Endothelial cell of umbilical vein (primary cell): ENCODE results near the gene SIM2. TPM values are rescaled to one million over a fixed set of nuclear protein-coding genes. Genes with fewer than 3 reads are reported as not detected.

Experiments
- Bru-seq: library from RNA; stranded (reverse); fragments of 400-500 nt; gene quantifications from one replicate; lab custom pipeline; 2021; lab: Mats Ljungman, UMichigan
- BruChase-seq, 2 experiments: library from RNA; stranded (reverse); fragments of 400-500 nt; gene quantifications; one replicate each; lab custom pipeline; 2021; lab: Mats Ljungman, UMichigan
- BruUV-seq: library from RNA; stranded (reverse); fragments of 400-500 nt; replicated peaks from 2 replicates; lab custom pipeline; 2021; lab: Mats Ljungman, UMichigan
- CTCF ChIA-PET: fragments of 300-600, 350-600 bp; sonication (Branson Sonifier 250); formaldehyde crosslinking; loops from one replicate; lab custom pipeline; 2021; ENCODE audit warnings: antibody characterized with exemption, inconsistent platforms; lab: Charles Lee
- POLR2A ChIA-PET: fragments of 300-600, 350-600 bp; sonication (Branson Sonifier 250); formaldehyde crosslinking; loops from one replicate; lab custom pipeline; 2021; ENCODE audit warnings: antibody characterized with exemption, inconsistent platforms; lab: Charles Lee
- DNase-seq: peaks from one replicate; pipeline ENCODE4 v3.0.0-alpha.2; 2011; ENCODE audit warnings: low read depth, low spot score
- FAIRE-seq: peaks from 2 replicates; lab custom pipeline; 2011; peaks lifted over from hg19 to GRCh38; lab: Jason Lieb, UNC
- H2AFZ ChIP-seq: 2 replicates; pipeline ENCODE4 v1.6.0; 2012; ENCODE audit warnings: low read depth, low read length, control low read depth, inconsistent platforms
- H3K27ac ChIP-seq: 2 replicates; pipeline ENCODE4 v1.5.1; 2011; ENCODE audit warnings: low read depth, mild to moderate bottlenecking, control low read depth, low read length, moderate library complexity; ENCODE audit not compliant: insufficient read depth
- H3K27me3 ChIP-seq, 2 experiments: 2 replicates each; pipeline versions ENCODE4 v1.6.0 to v1.6.1; 2011; ENCODE audit warnings: low read length in 2 of 2, mixed read lengths in 1 of 2; ENCODE audit not compliant: control insufficient read depth in 2 of 2, insufficient read depth in 2 of 2
- H3K36me3 ChIP-seq, 2 experiments: 2 replicates in 1 of 2; 3 replicates in 1 of 2; pipeline ENCODE4 v1.5.1; 2011; ENCODE audit warnings: low read length in 2 of 2, mild to moderate bottlenecking in 1 of 2, moderate library complexity in 1 of 2; ENCODE audit not compliant: control insufficient read depth in 2 of 2, insufficient read depth in 2 of 2; ENCODE audit errors: extremely low read depth in 1 of 2
- H3K4me1 ChIP-seq: 3 replicates; pipeline ENCODE4 v1.5.1; 2011; ENCODE audit warnings: mild to moderate bottlenecking, low read length; ENCODE audit not compliant: control insufficient read depth, insufficient read depth; ENCODE audit errors: extremely low read depth
- H3K4me2 ChIP-seq: 2 replicates; pipeline ENCODE4 v1.6.1; 2011; ENCODE audit warnings: low read length, control low read depth, mixed read lengths; ENCODE audit not compliant: insufficient read depth
- H3K4me3 ChIP-seq, 3 experiments: fragments of 200-600 bp in 1 of 3; sonication (generic), shearing (Covaris generic) in 1 of 3; replicated peaks in 1 of 3; 2 replicates each; pipeline ENCODE4 v1.5.1; 2011 to 2016; ENCODE audit warnings: control low read depth in 3 of 3, low read length in 3 of 3, mild to moderate bottlenecking in 2 of 3, inconsistent platforms in 1 of 3, low read depth in 1 of 3, moderate library complexity in 1 of 3; ENCODE audit not compliant: insufficient read depth in 1 of 3
- H3K79me2 ChIP-seq: 2 replicates; pipeline ENCODE4 v1.6.0; 2012; ENCODE audit warnings: low read length, inconsistent platforms; ENCODE audit not compliant: control insufficient read depth, insufficient read depth
- H3K9ac ChIP-seq: replicated peaks from 2 replicates; pipeline ENCODE3; 2011; ENCODE audit warnings: low read length, control low read depth; ENCODE audit not compliant: insufficient read depth; ENCODE audit errors: extremely low read depth
- H3K9me1 ChIP-seq: replicated peaks from 3 replicates; pipeline ENCODE4 v1.6.0; 2011; ENCODE audit warnings: mild to moderate bottlenecking, low read length; ENCODE audit not compliant: control insufficient read depth, insufficient read depth; ENCODE audit errors: extremely low read depth
- H3K9me3 ChIP-seq: replicated peaks from 2 replicates; pipeline ENCODE4 v1.5.1; 2012; ENCODE audit warnings: low read length, inconsistent platforms; ENCODE audit not compliant: control insufficient read depth, insufficient read depth
- H4K20me1 ChIP-seq: replicated peaks from 2 replicates; pipeline ENCODE3; 2011; ENCODE audit warnings: mild to moderate bottlenecking, low read length; ENCODE audit not compliant: control insufficient read depth, insufficient read depth; ENCODE audit errors: extremely low read depth
- EZH2 ChIP-seq: IDR thresholded peaks from 2 replicates; pipeline ENCODE4 v1.6.1; 2012; ENCODE audit warnings: borderline replicate concordance, low read depth, mild to moderate bottlenecking, moderate library complexity, low read length, inconsistent platforms; ENCODE audit not compliant: severe bottlenecking
- JUN ChIP-seq: IDR thresholded peaks from 2 replicates; pipeline ENCODE4 v1.6.1; 2011; ENCODE audit warnings: borderline replicate concordance, low read depth; ENCODE audit not compliant: insufficient read length, insufficient read depth
- dilution Hi-C: fragments of 300-500 bp; cut with MboI; formaldehyde crosslinking; loops from one replicate; pipeline ENCODE4 v1.15.0; 2019; ENCODE audit warnings: low sequenced_read_pairs; ENCODE audit not compliant: extremely low pct_ligation_motif_present
- intact Hi-C: fragments of 100-400 bp; cut with micrococcal nuclease; formaldehyde crosslinking; loops from one replicate; pipeline ENCODE4 v1.10.0; 2022
- long read RNA-seq: library from polyadenylated mRNA; stranded (forward); transcript quantifications from one replicate; pipeline ENCODE4 v2.0.0, GENCODE V29; 2021
- polyA minus RNA-seq, 3 experiments: library from RNA; depleted of rRNA, polyadenylated mRNA; stranded (reverse); fragments of >200 nt; gene quantifications; 1 replicate in 1 of 3; 2 replicates in 2 of 3; pipeline ENCODE4 v1.2.3, GENCODE V29; 2011
- polyA plus RNA-seq, 4 experiments: library from polyadenylated mRNA; depleted of rRNA in 3 of 4; stranded (reverse) in 3 of 4; unstranded in 1 of 4; fragments of >200 nt; gene quantifications; 2 replicates each; pipeline versions ENCODE4 v1.2.1 to v1.2.3, GENCODE V29; 2011 to 2012; ENCODE audit warnings: missing spikeins in 1 of 4
- total RNA-seq: library from RNA; stranded (reverse); gene quantifications from 2 replicates; pipeline ENCODE4 v1.2.3, GENCODE V29; 2021

SIM2 gene, protein sequence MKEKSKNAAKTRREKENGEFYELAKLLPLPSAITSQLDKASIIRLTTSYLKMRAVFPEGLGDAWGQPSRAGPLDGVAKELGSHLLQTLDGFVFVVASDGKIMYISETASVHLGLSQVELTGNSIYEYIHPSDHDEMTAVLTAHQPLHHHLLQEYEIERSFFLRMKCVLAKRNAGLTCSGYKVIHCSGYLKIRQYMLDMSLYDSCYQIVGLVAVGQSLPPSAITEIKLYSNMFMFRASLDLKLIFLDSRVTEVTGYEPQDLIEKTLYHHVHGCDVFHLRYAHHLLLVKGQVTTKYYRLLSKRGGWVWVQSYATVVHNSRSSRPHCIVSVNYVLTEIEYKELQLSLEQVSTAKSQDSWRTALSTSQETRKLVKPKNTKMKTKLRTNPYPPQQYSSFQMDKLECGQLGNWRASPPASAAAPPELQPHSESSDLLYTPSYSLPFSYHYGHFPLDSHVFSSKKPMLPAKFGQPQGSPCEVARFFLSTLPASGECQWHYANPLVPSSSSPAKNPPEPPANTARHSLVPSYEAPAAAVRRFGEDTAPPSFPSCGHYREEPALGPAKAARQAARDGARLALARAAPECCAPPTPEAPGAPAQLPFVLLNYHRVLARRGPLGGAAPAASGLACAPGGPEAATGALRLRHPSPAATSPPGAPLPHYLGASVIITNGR
- total RNA-seq (not detected in 2 replicates), polyA plus RNA-seq (not detected in 2 replicates), polyA minus RNA-seq (not detected in 2 replicates), Bru-seq, nascent RNA (percentile 5 among the genes with signal in this experiment), BruChase-seq, experiment 1, labeled RNA remaining after a 6-hour chase (percentile 7 among the genes with signal in this experiment), BruChase-seq, experiment 2, labeled RNA remaining after a 2-hour chase (percentile 6 among the genes with signal in this experiment)
- polyA plus RNA-seq (2011; cell fraction: cytosol; rRNA removed): not detected in 2 replicates
- not detected in 2 replicates for polyA plus RNA-seq (2011; cell fraction: nucleus; rRNA removed)
- 0.04 and 0.14 TPM in 2 replicates for polyA plus RNA-seq (2012)
- polyA minus RNA-seq (2011; cell fraction: cytosol; rRNA and poly(A)+ RNA removed): 5.3 TPM
- not detected in 2 replicates for polyA minus RNA-seq (2011; cell fraction: nucleus; rRNA and poly(A)+ RNA removed)
- long read RNA-seq: 0 reads

DNA sequence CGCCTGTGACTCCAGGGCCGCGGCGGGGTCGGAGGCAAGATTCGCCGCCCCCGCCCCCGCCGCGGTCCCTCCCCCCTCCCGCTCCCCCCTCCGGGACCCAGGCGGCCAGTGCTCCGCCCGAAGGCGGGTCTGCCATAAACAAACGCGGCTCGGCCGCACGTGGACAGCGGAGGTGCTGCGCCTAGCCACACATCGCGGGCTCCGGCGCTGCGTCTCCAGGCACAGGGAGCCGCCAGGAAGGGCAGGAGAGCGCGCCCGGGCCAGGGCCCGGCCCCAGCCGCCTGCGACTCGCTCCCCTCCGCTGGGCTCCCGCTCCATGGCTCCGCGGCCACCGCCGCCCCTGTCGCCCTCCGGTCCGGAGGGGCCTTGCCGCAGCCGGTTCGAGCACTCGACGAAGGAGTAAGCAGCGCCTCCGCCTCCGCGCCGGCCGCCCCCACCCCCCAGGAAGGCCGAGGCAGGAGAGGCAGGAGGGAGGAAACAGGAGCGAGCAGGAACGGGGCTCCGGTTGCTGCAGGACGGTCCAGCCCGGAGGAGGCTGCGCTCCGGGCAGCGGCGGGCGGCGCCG, at the start of gene SIM2:
Gene SIM2 (plus strand): TSS at position 135 of the 565 bp plus-strand sequence. CDS start 632 bp downstream, outside the sequence.
- H3K79me2 ChIP-seq: no peaks in the 10 kb centered on the region
- ChIA-PET POLR2A (no interaction called here), CTCF (interaction anchor here (1.5 kb wide), 1 partner anchor 69 kb away, joined by 3 read pairs; no protein-coding TSS in a partner anchor)
- no TSS peak for BruUV-seq
- H3K27me3 ChIP-seq: peaks cover 88 to 98% of the 10 kb centered on the region in 2 experiments
- H4K20me1 ChIP-seq: no peaks in the 10 kb centered on the region
- H3K4me2 ChIP-seq: peak within 1 kb of the TSS; percentile 30
- no peaks in the 10 kb centered on the region for H3K36me3 ChIP-seq
- H3K9me1 ChIP-seq: no peaks in the 10 kb centered on the region
- DNase-seq (no peak), FAIRE-seq (no peak)
- dilution Hi-C loops (no loop called here), intact Hi-C loops (loop anchor here (5.0 kb wide), 2 partner anchors 153 to 228 kb away; no protein-coding TSS in a partner anchor)
- H3K4me3 ChIP-seq: peak within 1 kb of the TSS in 1 of 3 experiments; percentile 6
- no peak within 1 kb of the TSS for H2AFZ ChIP-seq
- H3K4me1 ChIP-seq: peaks cover 23% of the 10 kb centered on the region
- no peak within 1 kb of the TSS for H3K27ac ChIP-seq
- no peaks in the 10 kb centered on the region for H3K9me3 ChIP-seq
- TF ChIP-seq JUN (no peak), EZH2 (peak; percentile 2)
- H3K9ac ChIP-seq: no peak within 1 kb of the TSS
